ENCODE measurements around the gene VWA3B.

The VWA3B gene

GRCh38 chr2:98161186-98161585, 74.2 kb downstream of the VWA3B start:
- Mint-ChIP-seq H3K4me1 (ENCODE audit: low read depth) (no peaks in the 10 kb centered on the region), H3K9me3 (no peaks in the 10 kb centered on the region), H3K27me3 (peaks cover 31% of the 10 kb centered on the region), H3K27ac (no peak overlapping the region), H3K4me3 (no peak overlapping the region), H3K36me3 (ENCODE audit: low read depth) (no peaks in the 10 kb centered on the region)
- no peak for DNase-seq

- no peaks in the 10 kb centered on the region for H3K9me3 Mint-ChIP-seq
- DNase-seq, result no peak
- no peak overlapping the region for H3K27ac Mint-ChIP-seq
- no peak overlapping the region for H3K4me3 Mint-ChIP-seq
- H3K27me3 Mint-ChIP-seq, result peaks cover 32% of the 10 kb centered on the region
- H3K4me1 Mint-ChIP-seq (ENCODE audit: low read depth), result no peaks in the 10 kb centered on the region
- H3K36me3 Mint-ChIP-seq (ENCODE audit: low read depth), result no peaks in the 10 kb centered on the region
Measured at GRCh38 chr2:98164256-98164655, 77.3 kb downstream of the VWA3B start.

DNA sequence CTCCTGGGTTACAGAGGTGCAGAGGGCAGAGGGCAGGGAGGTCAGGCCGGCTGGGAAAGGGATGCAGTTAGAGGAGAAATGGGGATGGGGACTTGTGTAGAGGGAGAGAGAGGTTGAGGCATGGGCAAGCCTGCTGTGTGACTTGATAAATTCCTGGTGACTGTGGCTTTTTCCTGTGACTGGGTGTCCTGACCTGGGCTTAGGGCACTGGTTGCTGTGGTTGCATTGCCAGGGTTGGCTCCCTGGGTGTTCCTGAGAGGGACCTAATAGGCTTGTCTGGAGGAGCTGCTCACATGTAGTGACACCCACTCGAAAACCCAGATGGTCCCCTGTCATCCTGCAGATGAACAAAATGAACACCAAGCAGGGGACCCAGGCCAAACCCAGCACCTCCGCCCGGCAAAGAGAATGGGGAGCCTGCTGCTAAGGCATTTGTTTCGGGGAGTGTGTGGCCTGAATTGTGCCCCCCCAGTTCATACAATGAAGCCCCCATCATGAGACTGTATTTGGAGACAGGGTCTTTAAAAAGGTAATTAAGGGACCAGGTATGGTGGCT, 78.6 kb downstream of the VWA3B start:
- Mint-ChIP-seq H3K4me1 (ENCODE audit: low read depth) (no peaks in the 10 kb centered on the region), H3K27me3 (peaks cover 36% of the 10 kb centered on the region), H3K4me3 (no peak overlapping the region), H3K27ac (no peak overlapping the region), H3K9me3 (no peaks in the 10 kb centered on the region), H3K36me3 (ENCODE audit: low read depth) (no peaks in the 10 kb centered on the region)
- DNase-seq, result no peak

GRCh38 chr2:98167916-98168315, 80.9 kb downstream of the VWA3B start:
- Mint-ChIP-seq H3K27ac (no peak overlapping the region), H3K4me3 (no peak overlapping the region), H3K9me3 (no peaks in the 10 kb centered on the region), H3K36me3 (ENCODE audit: low read depth) (no peaks in the 10 kb centered on the region), H3K27me3 (peaks cover 53% of the 10 kb centered on the region), H3K4me1 (ENCODE audit: low read depth) (no peaks in the 10 kb centered on the region)
- DNase-seq, result no peak

- Mint-ChIP-seq H3K36me3 (ENCODE audit: low read depth) (no peaks in the 10 kb centered on the region), H3K4me3 (no peak overlapping the region), H3K27me3 (peaks cover 58% of the 10 kb centered on the region), H3K27ac (no peak overlapping the region), H3K9me3 (no peaks in the 10 kb centered on the region), H3K4me1 (ENCODE audit: low read depth) (no peaks in the 10 kb centered on the region)
- DNase-seq, result no peak
Measured at GRCh38 chr2:98170076-98170475, 83.1 kb downstream of the VWA3B start.

- Mint-ChIP-seq H3K4me3 (no peak overlapping the region), H3K36me3 (ENCODE audit: low read depth) (no peaks in the 10 kb centered on the region), H3K27me3 (peaks cover 62% of the 10 kb centered on the region), H3K4me1 (ENCODE audit: low read depth) (no peaks in the 10 kb centered on the region), H3K9me3 (no peaks in the 10 kb centered on the region), H3K27ac (no peak overlapping the region)
- DNase-seq, result no peak
Measured at GRCh38 chr2:98172150-98172765, 85.3 kb downstream of the VWA3B start.

GRCh38 chr2:98172951-98173350, 86.0 kb downstream of the VWA3B start:
- no peak overlapping the region for H3K4me3 Mint-ChIP-seq
- H3K9me3 Mint-ChIP-seq, result no peaks in the 10 kb centered on the region
- peaks cover 60% of the 10 kb centered on the region for H3K27me3 Mint-ChIP-seq
- H3K27ac Mint-ChIP-seq, result no peak overlapping the region
- H3K4me1 Mint-ChIP-seq (ENCODE audit: low read depth), result no peaks in the 10 kb centered on the region
- no peaks in the 10 kb centered on the region for H3K36me3 Mint-ChIP-seq (ENCODE audit: low read depth)
- no peak for DNase-seq

DNA sequence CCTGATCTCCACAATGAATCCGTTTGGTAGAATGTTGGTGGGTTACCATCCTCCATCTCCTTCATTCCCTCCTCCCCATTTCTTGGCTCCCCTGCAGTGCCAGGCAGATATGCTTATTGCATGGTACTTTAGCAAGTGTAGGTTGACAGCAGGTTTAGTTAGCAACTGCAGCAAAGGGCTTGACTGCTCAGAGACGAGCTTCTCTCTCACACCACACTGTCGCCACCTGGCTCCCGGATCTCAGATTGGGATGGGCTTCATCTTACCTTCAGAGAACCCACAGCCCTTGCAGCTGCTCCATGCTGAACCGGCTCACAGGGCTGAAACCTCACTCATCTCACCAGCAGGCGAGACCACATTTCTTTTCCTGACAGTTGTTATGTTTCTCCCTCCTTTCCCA, 88.8 kb downstream of the VWA3B start:
- H3K36me3 Mint-ChIP-seq (ENCODE audit: low read depth), result no peaks in the 10 kb centered on the region
- no peaks in the 10 kb centered on the region for H3K4me1 Mint-ChIP-seq (ENCODE audit: low read depth)
- no peak overlapping the region for H3K27ac Mint-ChIP-seq
- DNase-seq, result no peak
- no peak overlapping the region for H3K4me3 Mint-ChIP-seq
- peaks cover 63% of the 10 kb centered on the region for H3K27me3 Mint-ChIP-seq
- H3K9me3 Mint-ChIP-seq, result no peaks in the 10 kb centered on the region

DNA sequence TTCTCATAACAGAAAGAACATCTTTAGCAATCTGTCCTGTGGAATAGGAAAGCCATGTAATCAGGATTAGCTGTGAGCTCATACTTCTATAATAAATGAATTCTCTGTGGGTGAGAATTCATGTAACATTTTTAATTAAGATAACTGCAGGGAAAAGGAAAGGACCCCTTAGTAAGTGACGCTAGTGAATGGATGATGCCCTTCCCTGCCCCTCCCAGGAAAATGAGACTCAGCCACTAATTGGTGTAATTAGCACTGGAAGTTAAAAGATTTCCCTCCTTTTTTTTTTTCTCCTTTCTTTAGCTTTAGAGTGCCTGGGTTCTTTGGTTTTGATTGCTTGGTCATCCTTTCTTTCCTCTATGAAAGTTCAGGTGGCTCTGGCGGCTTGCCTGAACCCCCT, 90.3 kb downstream of the VWA3B start:
- Mint-ChIP-seq H3K4me1 (ENCODE audit: low read depth) (no peaks in the 10 kb centered on the region), H3K36me3 (ENCODE audit: low read depth) (no peaks in the 10 kb centered on the region), H3K27ac (no peak overlapping the region), H3K9me3 (no peaks in the 10 kb centered on the region), H3K27me3 (peaks cover 60% of the 10 kb centered on the region), H3K4me3 (no peak overlapping the region)
- DNase-seq, result no peak

- Mint-ChIP-seq H3K4me1 (ENCODE audit: low read depth) (no peaks in the 10 kb centered on the region), H3K27ac (no peak overlapping the region), H3K4me3 (no peak overlapping the region), H3K27me3 (peaks cover 53% of the 10 kb centered on the region), H3K36me3 (ENCODE audit: low read depth) (no peaks in the 10 kb centered on the region), H3K9me3 (no peaks in the 10 kb centered on the region)
- no peak for DNase-seq
Measured at GRCh38 chr2:98177986-98178385, 91.0 kb downstream of the VWA3B start.

- no peak for DNase-seq
- no peaks in the 10 kb centered on the region for H3K9me3 Mint-ChIP-seq
- H3K27ac Mint-ChIP-seq, result no peak overlapping the region
- H3K4me1 Mint-ChIP-seq (ENCODE audit: low read depth), result no peaks in the 10 kb centered on the region
- H3K36me3 Mint-ChIP-seq (ENCODE audit: low read depth), result no peaks in the 10 kb centered on the region
- no peak overlapping the region for H3K4me3 Mint-ChIP-seq
- H3K27me3 Mint-ChIP-seq, result peaks cover 50% of the 10 kb centered on the region
Measured at GRCh38 chr2:98180456-98180855, 93.5 kb downstream of the VWA3B start.

DNA sequence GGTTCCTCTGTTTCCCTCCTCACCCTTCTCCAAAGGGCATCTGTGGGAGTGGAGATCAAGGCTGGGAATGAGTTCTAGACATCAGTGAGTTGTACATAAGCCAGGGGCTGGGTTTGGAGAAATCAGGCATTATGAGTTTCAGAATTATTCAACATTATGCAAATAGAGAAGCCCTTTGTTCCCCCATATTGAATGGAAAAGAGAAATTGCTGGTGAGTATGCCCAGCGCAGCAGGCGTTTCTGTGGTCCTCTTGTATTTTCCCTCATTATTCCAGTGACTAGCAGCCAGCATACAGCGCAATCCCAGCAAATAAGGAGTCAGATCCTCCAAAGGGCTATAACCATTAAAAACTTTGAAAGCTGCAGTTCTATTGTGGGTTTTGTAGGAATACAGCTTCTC, 94.4 kb downstream of the VWA3B start:
- no peaks in the 10 kb centered on the region for H3K36me3 Mint-ChIP-seq (ENCODE audit: low read depth)
- H3K9me3 Mint-ChIP-seq, result no peaks in the 10 kb centered on the region
- peaks cover 43% of the 10 kb centered on the region for H3K27me3 Mint-ChIP-seq
- H3K4me3 Mint-ChIP-seq, result no peak overlapping the region
- no peak for DNase-seq
- no peaks in the 10 kb centered on the region for H3K4me1 Mint-ChIP-seq (ENCODE audit: low read depth)
- H3K27ac Mint-ChIP-seq, result no peak overlapping the region

- no peaks in the 10 kb centered on the region for H3K4me1 Mint-ChIP-seq (ENCODE audit: low read depth)
- H3K27me3 Mint-ChIP-seq, result peaks cover 13% of the 10 kb centered on the region
- H3K36me3 Mint-ChIP-seq (ENCODE audit: low read depth), result no peaks in the 10 kb centered on the region
- DNase-seq, result no peak
- H3K27ac Mint-ChIP-seq, result no peak overlapping the region
- no peak overlapping the region for H3K4me3 Mint-ChIP-seq
- H3K9me3 Mint-ChIP-seq, result no peaks in the 10 kb centered on the region
Measured at GRCh38 chr2:98185801-98186200, 98.8 kb downstream of the VWA3B start.

DNA sequence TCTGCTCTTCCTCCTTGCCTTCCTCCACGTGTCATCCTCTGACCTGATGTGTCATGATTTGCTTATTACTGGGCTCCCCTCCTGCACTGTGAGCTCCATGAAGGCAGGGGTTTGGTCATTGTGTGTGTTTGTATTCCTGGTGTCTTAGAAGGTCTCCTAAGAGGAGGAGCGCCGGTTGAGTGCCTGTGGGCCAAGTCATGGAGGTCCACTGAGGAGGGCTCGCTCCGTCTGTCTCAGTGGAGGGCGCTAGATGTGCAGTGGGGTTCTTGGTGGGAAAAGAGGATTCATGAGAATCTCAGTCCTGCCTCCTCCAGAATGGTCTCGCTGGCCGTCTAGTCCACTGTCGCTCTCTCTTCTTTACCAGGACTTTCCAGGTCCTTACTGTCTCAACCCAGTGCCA, 100.2 kb downstream of the VWA3B start:
- H3K27ac Mint-ChIP-seq, result no peak overlapping the region
- H3K36me3 Mint-ChIP-seq (ENCODE audit: low read depth), result no peaks in the 10 kb centered on the region
- H3K27me3 Mint-ChIP-seq, result peaks cover 4% of the 10 kb centered on the region
- no peak for DNase-seq
- no peaks in the 10 kb centered on the region for H3K4me1 Mint-ChIP-seq (ENCODE audit: low read depth)
- no peaks in the 10 kb centered on the region for H3K9me3 Mint-ChIP-seq
- no peak overlapping the region for H3K4me3 Mint-ChIP-seq

- Mint-ChIP-seq H3K4me3 (no peak overlapping the region), H3K9me3 (no peaks in the 10 kb centered on the region), H3K36me3 (ENCODE audit: low read depth) (no peaks in the 10 kb centered on the region), H3K27ac (no peak overlapping the region), H3K27me3 (peaks cover 10% of the 10 kb centered on the region), H3K4me1 (ENCODE audit: low read depth) (no peaks in the 10 kb centered on the region)
- no peak for DNase-seq
Measured at GRCh38 chr2:98188351-98189046, 101.5 kb downstream of the VWA3B start.
